GM18520 (cell line): ENCODE results near the gene LIPC.

ENCODE experiments used
- ATAC-seq: cut with Tn5 transposase; IDR thresholded peaks from one replicate; pipeline ENCODE4 v1.9.1; 2021; ENCODE audit not compliant: unreplicated experiment

Gene LIPC

DNA sequence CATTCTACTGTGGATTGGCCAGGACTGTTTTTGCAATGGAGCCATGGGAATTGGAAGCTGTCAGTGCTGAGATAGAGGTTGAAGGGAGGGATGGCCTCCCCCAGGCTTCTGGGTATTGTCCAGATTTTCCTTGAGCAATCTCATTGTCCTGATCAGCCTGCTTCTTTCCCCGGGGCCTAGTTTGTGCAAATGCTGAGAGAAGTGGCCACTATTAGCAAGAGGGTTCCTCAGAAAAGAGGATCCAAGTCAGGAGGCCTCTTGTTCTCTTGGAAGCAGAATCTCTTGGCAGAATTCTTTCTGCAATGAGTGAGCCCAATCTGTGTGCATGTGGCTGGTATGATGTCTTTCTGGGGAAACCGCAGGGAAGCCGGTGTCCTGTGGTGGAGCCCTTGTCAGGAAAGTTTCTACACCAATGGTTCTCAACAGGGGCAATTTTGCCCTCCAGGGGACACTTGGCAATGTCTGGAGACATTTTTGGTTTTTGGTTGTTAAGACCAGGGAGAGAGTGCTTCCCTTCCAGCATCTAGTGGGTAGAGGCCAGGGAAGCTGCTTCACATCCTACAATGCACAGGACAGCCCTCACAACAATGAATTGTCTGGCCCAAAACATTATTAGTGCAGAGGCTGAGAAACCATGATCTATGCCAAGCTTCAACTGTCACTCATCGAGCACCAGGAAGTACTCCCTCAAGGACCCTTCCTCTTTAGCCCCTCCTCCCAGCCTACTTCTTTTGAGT, 2.0 kb downstream of the LIPC start:
- ATAC-seq = no peak

DNA sequence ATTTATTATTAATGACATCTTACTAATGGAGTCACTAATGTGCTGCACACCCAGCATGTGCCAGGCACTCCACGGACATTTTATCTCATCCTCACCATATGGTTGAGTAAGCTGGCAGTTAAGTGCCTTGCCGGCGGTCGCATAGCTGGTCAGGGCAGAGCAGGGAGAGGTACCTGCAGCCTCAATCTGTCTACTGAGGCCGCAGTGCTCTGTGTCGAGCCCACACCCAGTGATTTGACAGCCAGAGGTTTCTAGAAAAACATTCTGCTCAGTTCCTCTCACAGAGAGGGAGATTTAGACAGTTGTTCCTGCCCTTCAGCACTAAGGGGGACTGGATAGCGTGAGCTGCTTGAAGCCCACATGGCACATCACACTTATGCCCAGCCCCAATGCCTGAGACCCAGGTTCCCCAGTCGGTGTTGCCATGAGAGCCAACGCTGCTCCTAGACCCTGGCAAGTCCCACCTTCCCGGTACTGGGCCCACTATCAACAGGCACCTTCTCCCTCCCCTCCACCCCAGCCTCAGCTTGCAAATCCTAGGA, 2.6 kb downstream of the LIPC start:
- ATAC-seq = no peak

DNA sequence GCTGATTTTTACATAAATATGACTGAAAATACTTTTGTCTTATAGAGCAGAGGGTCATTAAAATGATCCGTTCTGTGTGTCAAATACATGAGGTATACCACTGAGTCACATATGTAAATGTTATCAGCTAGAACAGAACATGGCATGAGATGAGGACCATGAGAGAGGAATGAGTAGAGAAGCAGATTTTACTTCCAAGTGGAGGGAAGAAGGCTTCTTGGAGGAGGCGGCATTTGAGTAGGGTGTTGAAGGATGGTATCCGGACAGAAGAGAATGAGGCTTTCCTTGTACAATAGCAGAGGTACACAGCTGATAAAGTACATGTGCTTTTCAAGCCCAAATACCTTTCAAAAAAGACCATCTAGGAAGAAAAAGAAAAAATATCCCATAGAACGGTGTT, 4.8 kb downstream of the LIPC start:
- no peak for ATAC-seq

DNA sequence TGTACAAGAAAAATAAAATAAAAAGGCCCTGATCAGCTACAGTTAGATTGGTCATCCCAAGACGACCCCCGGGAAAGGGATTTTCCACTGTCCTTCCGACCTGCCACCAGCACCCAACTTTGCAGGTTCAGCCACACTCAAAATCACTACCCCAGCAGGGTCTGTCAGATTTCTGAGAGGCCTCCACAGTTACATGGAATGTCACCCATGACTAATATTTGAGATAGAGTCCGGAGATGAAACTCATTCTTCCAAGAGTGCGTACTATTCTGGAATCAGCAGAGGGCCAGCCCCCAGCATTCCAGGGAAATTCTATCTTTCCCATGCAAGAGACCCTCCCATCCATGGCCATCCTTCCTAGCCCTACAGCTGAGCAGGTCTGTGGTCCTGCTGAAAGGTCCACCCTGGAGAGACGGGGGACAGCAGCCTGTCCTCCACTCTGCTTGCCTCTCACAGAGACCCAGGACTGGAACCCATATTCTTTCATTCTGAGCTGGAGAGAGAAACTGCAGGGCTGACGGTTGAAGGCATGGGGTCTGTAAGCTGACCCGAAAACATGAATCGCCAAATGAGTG, 5.8 kb downstream of the LIPC start:
- ATAC-seq = no peak

DNA sequence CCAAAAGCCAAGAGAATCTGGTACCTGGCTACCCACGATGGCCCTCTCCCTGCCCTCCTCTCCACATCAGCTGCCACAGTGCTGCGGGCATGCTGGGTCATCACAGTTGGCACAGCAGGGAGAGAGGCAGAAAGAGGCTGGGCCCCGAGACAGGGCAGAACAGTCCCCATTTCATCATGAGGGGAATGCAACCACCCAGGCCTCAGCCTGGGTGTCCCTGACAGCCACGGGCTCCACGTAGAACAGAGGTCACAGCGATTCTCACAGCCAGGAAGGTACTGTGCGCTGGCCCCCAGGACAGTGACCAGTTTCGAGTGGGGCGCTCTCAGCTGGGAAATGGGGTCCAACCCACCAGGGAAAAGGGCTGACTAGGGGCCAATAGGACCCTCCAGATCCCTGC, 6.3 kb downstream of the LIPC start:
- ATAC-seq = no peak

DNA sequence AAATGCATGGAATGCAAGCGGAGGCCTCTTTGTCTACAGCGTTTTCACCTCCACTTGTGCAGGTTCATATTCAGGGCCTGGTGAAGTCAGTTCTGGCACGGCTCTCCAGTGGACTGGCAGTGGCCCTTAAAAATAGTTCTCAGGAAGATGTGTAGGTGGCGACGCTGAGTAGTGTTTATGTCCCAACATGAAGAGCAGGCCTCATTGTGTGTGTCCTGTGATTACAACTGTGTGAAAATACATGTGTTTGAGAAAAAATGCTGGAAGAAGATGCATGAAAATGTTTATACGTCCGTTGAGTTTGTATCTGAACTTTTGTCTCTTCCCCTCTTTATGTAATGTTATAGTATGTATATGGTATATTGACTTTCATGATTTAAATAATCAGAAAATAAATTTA, 7.2 kb downstream of the LIPC start:
- no peak for ATAC-seq

DNA sequence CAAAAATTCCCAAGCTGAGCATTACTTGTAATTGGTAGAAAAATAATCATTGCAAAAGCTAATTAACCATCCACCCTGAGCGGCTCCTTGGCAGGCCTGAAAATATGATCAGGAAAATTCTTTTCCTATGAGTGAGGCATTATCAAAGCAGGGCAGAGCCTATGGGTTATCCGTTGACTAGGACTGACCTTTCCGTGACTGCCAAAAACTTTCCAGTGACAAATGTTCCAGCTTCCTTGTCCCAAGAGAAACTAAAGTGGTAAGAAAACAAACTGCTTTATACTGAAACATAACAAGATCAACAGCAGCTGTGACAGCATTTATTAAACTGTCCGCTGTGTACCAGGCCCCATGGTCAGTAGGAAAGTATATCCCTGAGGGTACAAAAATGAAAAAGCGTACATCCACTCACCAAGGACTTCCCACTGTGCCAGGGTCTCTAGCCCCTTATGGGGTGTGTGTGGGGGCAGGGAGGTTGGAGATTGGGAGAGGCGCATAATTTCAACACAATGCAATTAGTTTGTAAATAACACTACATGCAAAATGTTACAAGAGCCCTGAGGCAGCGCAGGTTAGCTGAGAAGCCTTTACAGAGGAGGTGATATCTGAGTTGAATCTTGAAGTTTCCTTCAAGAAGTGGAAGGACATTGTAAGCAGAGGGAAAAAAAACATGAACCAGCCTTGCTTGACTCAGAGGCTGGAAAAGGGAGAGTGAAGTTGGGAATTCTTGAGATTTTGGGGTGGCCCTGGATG, 8.5 kb downstream of the LIPC start:
- ATAC-seq = no peak

DNA sequence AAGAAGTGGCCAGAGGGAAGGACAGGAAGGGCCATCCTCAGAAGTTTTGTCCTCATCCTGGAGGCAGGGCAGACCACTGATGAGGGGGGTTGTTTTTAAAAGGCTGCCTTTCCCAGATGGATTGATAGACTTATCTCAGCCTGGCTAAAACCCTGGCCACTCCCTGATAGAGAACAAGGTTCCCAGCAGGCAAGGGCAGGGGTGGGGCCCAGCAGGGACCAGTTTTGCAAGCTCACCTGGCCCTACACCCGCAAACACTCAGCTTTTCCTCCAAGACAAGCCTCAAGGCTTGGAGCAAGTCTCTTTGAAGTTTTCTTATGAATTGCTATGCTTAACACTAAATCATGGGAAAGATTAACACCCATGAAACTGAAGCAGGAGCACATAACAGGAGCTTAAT, 9.1 kb downstream of the LIPC start:
- no peak for ATAC-seq

DNA sequence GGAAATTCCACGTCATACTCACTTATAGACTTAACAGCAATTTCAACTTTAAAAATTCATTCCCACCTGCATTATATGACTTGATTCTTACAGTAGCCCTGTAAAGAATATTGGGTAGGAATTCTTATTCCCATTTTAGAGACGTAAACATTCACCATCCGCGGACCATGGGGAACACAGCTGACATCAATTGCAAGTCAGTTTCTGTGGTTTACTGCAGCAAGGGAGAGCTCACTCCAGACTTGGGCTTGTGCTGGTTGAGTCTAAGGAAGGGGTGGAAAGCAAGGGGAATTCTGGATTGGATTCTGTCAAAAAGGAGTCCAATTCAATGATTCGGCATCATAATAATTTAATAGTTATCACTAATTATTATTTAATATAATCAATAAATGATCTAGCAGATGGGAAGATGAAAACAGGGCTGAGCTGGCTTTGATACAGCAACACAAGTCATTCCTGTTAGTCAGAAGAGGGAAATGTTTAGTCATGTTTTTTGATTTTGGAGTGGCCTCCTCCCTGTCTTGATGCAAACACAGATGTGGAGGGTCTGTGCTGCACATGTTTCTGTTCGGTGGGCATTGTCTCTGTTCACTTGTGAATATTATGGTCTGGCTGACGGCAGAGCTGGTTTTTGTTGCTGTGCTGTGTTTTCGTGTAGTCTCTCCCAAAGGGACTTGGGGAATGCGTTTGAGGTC, 9.7 kb downstream of the LIPC start:
- ATAC-seq = no peak

DNA sequence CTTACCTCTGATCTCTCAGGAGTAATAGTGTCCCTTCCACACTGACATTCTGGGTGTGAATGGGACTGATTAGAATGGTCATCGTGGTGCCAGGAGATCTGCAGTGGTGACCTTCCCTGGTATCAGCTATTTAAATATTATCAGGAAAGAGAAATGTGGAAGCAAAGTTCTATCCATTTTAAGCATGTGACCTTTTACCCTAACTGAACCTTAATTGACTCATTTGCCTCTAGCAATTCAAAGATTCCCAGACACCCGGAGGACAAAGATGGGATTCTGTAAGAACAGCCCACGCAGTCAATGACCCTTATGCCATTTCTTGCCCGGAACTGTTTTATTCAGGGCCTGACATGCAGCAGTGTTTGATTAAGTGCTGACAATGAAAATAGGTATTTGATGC, 10.3 kb downstream of the LIPC start:
- no peak for ATAC-seq

DNA sequence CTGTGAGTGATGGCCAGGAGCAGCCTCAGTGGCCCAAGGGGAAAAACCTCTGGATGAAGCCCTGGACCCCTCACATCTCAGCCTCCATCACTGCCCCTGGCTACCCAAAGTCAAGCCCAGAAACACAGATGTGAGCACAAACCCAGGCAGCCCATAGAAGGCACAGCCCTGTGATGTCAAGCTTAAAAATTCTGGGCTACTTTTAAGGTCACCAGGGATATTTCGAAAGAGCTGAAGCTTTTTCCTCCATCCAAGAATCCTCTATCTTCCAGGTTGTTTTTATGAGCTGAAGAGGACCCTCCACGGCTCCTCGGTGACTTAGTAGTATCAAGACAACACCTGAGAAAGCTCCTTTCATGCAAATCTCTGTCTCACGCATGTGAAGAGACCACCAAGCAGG, 11.5 kb downstream of the LIPC start:
- ATAC-seq = no peak

DNA sequence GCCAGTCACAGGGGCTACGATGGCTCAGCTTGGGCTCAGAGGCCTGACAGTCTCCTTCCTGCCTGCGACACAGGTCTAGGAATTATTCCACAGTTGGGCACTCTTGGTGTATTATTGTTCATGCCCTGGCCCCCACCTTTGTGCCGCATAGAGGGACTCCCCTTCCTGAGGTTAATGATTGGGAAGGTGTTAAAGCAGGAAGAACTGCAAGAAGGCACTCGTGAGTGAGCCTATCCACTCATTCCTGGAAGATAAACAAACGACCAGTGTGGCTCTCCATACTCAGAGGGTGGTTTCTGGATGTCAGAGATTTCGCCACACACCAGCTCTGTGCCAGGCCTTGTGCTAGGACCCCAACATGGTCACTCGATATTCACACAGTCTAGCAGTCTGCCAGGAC, 12.3 kb downstream of the LIPC start:
- ATAC-seq = no peak

DNA sequence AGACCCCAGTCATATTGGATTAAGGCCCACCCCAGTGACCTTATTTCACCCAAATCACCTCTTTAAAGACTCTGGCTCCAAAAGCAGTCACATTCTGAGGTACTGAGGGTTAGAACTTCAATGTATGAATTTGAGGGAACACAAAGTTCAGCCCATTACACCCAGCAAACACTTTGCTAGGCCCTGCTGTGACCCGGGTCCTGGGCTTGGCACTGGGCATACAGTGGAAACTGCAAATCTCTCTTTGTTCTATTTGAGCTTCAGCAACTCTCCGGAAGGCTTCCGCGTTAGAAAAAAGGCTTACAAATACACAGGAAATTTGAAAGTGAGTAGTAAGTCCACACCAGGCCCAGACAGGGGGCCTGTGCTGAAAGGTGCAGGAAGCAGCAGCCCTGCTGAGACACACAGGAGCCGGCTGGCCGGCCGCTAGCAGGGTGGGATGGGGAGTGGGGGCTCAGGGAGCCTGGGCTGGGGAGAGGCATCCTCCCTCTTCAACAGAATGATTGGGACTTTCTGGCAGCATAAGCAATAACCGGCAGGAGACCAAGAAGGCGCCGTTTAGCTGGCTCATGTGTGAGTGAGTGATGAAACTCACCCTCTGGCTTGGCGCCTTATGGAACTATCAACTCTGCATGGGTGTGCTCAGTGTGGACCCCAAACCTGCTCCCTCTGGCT, 13.0 kb downstream of the LIPC start:
- no peak for ATAC-seq

DNA sequence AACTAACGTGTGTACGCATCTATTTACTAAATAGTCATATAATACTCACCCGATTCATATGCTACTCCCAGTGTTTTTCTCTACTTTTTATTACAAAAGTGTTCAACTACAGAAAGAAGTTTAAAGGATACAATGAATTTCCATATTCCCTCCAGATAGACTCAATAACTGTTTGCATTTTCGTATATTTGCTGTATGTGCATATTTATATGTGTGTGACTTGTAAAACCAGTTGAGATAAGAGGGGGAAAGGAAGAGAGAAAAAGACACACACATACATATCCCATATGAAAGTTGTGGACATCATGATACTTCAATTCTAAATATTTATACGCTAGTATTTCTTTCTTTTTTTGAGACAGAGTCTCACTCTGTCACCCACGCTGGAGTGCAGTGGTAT, 14.1 kb downstream of the LIPC start:
- ATAC-seq = no peak

DNA sequence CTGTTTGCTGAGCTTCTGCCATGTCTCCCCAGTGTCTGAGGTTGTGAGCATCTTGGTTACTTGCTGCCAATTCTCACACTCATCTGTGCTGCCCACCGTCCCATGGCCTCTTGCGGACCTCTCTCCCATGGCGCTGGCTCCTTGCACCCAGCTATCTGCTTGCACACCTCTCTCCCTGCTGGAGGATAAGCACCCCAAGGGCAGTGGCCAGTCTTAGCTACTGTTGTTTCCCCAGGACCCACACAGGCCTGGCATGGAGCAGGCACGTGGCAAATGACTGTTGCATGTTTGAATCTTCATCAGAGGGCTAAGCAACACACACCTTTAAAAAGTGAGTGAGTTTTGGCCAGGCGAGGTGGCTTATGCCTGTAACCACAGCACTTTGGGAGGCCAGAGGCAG, 14.7 kb downstream of the LIPC start:
- ATAC-seq = no peak

DNA sequence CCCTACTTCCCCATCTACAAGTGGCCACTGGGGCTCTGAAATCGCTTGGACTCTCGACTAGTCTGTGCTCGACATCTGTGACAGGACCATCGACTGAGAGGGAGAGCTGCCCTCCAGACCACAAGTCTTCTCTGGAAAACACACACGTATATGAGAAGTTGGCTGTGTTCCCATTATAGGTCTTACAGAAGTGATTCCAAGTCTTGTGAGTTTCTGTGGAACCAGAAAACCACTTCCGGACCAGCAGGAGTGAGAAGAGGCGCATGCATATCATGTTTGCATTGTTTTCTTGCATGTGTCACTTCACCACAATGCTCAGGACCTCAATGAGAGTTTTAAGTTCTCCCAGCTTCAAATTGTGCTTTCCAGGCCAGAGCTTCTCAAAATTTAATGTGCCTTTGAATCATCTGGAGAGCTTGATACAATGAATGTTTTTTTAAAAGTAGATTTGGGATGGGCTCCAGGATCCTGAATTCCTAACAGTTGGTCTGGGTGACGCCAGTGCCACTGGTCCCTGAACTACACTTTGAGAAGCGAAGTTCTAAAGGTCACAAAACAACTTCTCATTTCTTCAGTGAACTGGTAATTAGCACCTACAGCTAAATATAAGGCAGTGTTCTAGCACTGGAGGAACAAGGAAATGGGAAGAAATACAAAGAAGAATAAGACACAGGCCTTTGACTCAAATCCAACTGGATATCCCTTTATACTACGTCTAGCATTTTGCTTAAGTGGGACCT, 15.7 kb downstream of the LIPC start:
- ATAC-seq = no peak

DNA sequence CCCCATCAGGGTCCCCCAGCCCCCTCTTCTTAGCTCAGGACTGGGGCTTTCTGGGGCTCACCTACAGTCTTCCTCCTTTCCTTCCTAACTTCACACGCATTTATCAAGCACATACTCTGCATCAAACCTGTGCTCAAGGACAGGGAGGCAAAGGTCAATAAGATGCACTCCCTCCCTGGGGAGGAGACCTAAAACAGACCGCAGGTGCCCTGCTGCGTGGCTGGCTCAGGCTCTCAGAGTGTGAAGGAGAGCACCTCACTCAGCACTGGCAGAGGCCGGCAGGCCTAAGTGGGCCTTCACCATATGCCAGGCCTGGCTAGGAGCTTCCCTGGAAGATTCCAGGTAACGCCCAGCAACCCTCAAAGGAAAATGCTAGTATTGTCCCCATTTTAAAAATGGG, 16.5 kb downstream of the LIPC start:
- no peak for ATAC-seq

DNA sequence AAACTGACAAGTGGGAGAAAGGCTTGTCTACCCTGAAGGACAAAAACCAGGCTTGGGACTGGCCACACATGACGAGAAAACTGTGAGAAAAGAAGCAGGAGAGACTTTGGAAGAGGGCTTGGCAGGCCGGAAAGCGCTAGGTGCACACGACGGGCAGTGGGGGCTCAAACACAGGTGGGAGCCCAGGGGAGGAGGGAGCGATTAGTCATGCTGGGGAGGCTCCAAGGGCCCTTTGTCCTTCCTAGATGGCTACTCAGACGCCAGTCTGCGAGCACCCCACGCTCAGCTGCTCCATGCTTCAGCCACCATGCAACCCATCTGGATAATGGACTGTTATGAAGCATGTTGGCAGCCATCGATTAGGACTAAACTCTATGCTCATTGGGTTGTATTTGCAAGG, 17.1 kb downstream of the LIPC start:
- no peak for ATAC-seq

DNA sequence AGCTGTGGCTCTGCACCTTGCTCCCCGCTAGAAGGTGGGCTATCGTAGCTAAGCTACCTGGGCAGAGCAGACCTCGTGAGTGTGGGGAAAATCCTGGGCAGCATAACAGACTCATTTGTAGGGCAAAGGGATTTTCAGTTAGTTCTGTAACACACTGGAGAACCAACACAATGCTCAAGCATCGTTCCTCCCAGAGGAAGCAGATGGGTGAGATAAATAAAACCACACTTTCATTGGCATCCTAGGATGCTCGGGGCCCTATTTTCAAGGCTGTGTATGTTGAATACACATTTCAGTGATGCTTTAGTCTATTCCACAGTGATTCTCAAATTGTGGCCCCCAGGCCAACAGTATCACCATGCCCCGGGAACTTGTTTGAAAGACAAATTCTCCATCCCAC, 20.0 kb downstream of the LIPC start:
- no peak for ATAC-seq

DNA sequence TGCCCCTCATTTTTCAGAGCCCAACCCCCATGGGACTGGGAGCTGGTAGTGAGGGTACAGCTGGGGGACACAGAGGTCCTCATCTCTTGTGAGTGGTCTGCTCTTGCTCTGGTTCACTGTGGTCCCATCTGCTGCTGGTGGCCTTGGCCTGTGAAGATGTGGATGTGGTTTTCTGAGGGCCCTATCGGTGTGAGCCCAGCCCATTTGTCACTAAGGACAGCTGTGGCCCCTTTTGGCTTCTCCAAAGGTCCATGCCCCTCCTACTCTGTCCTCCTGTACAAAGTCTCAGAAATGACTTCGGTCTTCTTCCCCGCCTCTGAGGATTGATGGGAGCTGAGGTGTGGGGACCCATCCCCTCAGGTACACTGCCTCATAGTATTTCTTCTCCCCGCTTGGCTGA, 21.0 kb downstream of the LIPC start:
- no peak for ATAC-seq
